Posterior cingulate gyrus (tissue), 11 donors: ENCODE results near the gene GABRB3.

ENCODE experiments used
- DNase-seq, 10 donors: peaks; one replicate each; pipeline versions ENCODE4 v3.0.0 to v3.0.0-alpha.2; 2020 to 2021; ENCODE audit warnings: mixed read lengths in 3 of 10
- intact Hi-C: fragments of 100-400 bp; cut with DNase I; formaldehyde crosslinking; loops from one replicate; pipeline ENCODE4 v1.15.1; 2023

Gene GABRB3

GRCh38 chr15:26635614-26636013, 137.3 kb downstream of the GABRB3 start:
- DNase-seq, result no peak
- intact Hi-C loops, result no loop called here

- no peak for DNase-seq
- intact Hi-C loops, result no loop called here
Observed at GRCh38 chr15:26635105-26635504, 137.8 kb downstream of the GABRB3 start.

- intact Hi-C loops, result no loop called here
- DNase-seq, result no peak
Observed at GRCh38 chr15:26634319-26634718, 138.5 kb downstream of the GABRB3 start.

- DNase-seq, result no peak
- intact Hi-C loops, result no loop called here
Observed at GRCh38 chr15:26632500-26632899, 140.4 kb downstream of the GABRB3 start.

GRCh38 chr15:26631894-26632293, 141.0 kb downstream of the GABRB3 start:
- intact Hi-C loops, result no loop called here
- DNase-seq, result no peak

GRCh38 chr15:26630857-26631256, 142.0 kb downstream of the GABRB3 start:
- DNase-seq, result peak in 1 of 10 donors; percentile 17

GRCh38 chr15:26628879-26629529, 143.9 kb downstream of the GABRB3 start:
- intact Hi-C loops, result no loop called here
- peak in 9 of 10 donors; percentile 12 to 95 (median 47) for DNase-seq

More at GRCh38 chr15:26630857-26631256, 142.0 kb downstream of the GABRB3 start:
- intact Hi-C loops, result no loop called here

- no peak for DNase-seq
- intact Hi-C loops, result no loop called here
Observed at GRCh38 chr15:26628071-26628470, 144.8 kb downstream of the GABRB3 start.

GRCh38 chr15:26624128-26624527, 148.7 kb downstream of the GABRB3 start:
- intact Hi-C loops, result no loop called here
- no peak for DNase-seq

GRCh38 chr15:26623071-26623470, 149.8 kb downstream of the GABRB3 start:
- DNase-seq, result no peak
- intact Hi-C loops, result no loop called here

- intact Hi-C loops, result no loop called here
- no peak for DNase-seq
Observed at GRCh38 chr15:26621816-26622215, 151.1 kb downstream of the GABRB3 start.

GRCh38 chr15:26620528-26621458, 152.1 kb downstream of the GABRB3 start:
- intact Hi-C loops, result no loop called here
- DNase-seq, result no peak

- DNase-seq, result no peak
- intact Hi-C loops, result no loop called here
Observed at GRCh38 chr15:26615927-26616302, 157.0 kb downstream of the GABRB3 start.

GRCh38 chr15:26615188-26615926, 157.5 kb downstream of the GABRB3 start:
- no peak for DNase-seq
- intact Hi-C loops, result no loop called here

GRCh38 chr15:26614734-26615133, 158.1 kb downstream of the GABRB3 start:
- DNase-seq, result no peak
- intact Hi-C loops, result no loop called here

- no peak for DNase-seq
- intact Hi-C loops, result no loop called here
Observed at GRCh38 chr15:26598704-26599103, 174.2 kb downstream of the GABRB3 start.

GRCh38 chr15:26595611-26596010, 177.3 kb downstream of the GABRB3 start:
- intact Hi-C loops, result no loop called here
- DNase-seq, result no peak

- intact Hi-C loops, result no loop called here
- DNase-seq, result peak in 1 of 10 donors; percentile 17
Observed at GRCh38 chr15:26590676-26591075, 182.2 kb downstream of the GABRB3 start.

- intact Hi-C loops, result no loop called here
- DNase-seq, result no peak
Observed at GRCh38 chr15:26582840-26583239, 190.0 kb downstream of the GABRB3 start.

- DNase-seq, result no peak
- intact Hi-C loops, result no loop called here
Observed at GRCh38 chr15:26580943-26581342, 191.9 kb downstream of the GABRB3 start.
